Activated CD4-positive, alpha-beta T cell treated with anti-CD3 and anti-CD28 coated beads, Interleukin-10, Interleukin-2, amounts not matched to agents 100 ng/mL and 50 ng/mL, durations not matched to agents 16 hours and 8 hours (primary cell): Measurements from ENCODE around the gene EIF3I.
A peak's percentile ranks its signal among the peaks of the same experiment; 100 is the strongest.

Source experiments
- DNase-seq: peaks from one replicate; pipeline ENCODE4 v3.0.0-alpha.2; 2020

Gene EIF3I

GRCh38 chr1:32221980-32222755 lies at the start of gene EIF3I, which contains the start of gene TMEM234:
Gene EIF3I (plus strand): TSS chr1:32222407. CDS start chr1:32222442, 35 bp downstream.
Gene TMEM234 (minus strand): TSS chr1:32222353. CDS start chr1:32222322, 31 bp downstream.
- peak; percentile 94 for DNase-seq

GRCh38 chr1:32172621-32173245 lies 49.5 kb upstream of the EIF3I start:
- DNase-seq, result no peak

DNA sequence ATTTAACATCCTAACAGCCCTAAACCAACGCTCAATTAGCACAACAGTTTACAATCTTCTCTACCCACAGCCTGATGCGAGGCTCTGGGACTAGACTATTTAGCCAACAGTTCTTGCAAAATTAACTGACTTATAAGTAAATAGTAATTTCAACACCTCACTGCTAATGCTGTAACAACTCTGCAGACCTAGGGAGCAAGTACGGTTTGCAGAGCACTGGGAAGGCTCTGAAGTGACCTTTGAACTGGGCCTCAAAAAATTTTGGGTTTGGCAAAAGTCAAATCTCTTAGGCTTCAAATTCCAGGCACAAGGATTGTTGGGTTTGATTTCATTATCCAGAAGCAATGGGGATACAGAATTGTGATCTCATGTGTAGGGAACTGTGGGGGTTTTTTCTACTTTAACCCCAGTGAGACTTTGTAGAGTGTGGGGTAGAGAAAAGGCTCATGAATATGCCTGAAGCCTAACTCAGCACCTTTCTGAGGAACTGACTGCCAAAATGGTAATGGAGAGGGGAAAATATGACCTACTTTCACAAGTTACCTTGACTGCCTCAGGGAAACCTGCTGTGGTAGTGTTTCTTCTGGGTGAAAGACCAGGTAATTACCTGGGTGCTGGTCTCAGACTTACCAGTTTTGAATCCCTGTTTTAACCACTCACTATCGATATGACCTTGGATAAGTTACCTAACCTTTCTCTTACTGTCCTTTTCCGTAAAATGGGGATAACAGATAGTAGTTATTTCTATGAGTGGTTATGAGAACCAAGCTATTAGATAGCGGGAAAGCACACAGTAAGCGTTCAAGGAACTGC lies 43.6 kb upstream of the EIF3I start:
- no peak for DNase-seq

DNA sequence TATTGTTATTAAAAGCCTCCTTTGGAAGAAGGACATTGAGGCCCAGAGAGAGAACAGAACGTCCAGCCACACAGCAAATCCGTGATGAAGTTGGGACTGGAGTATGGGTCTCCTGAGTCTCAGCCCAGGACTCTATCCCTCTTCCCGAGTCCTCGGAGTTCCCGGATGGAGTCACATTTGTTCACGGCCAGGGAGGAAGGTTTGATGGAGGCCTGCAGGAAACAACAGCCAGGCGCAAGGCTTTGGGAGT lies 43.1 kb upstream of the EIF3I start:
- DNase-seq, result no peak

DNA sequence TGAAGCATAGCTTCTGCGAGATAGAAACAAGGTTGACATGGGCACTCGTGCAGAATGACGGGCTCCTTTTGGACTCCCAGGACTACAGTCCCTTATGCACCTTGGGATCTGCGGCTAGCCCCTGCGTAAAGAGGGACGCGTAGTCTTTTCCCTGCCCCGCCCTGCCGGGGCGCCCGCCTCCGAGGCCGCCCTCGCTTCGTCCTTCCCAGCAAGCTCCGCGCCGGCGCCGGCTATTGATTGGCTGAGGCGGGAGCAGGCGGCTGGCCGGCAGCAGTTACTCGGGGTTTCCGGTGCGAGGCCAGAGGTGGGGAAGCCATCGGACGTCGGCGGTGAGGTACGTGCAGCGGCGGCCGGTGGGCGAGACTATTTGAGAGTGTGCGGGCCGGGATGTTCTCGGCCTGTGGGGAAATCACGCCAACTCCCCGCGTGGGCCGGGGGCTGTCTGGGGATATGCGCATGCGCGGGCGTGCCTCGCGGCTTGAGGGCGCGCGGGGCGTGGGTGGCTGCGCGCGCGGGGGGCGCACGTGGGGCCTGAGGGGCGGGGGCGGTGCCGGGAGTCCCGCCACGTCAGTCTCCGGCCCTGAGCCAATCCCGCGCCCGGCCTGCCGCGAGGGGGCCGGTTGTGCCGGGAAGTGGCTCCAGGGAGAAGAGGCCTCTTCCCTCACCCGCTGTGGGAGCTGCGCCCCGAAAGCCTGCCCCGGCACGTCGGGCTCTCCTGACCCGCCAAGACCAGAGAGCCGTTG lies 42.6 kb upstream of the EIF3I start, which contains the start of gene TXLNA:
Gene TXLNA, plus strand, starts transcription at position 233 of the 743 bp plus-strand sequence. CDS start 671 bp downstream, outside the sequence.
- DNase-seq, result peak; percentile 96

DNA sequence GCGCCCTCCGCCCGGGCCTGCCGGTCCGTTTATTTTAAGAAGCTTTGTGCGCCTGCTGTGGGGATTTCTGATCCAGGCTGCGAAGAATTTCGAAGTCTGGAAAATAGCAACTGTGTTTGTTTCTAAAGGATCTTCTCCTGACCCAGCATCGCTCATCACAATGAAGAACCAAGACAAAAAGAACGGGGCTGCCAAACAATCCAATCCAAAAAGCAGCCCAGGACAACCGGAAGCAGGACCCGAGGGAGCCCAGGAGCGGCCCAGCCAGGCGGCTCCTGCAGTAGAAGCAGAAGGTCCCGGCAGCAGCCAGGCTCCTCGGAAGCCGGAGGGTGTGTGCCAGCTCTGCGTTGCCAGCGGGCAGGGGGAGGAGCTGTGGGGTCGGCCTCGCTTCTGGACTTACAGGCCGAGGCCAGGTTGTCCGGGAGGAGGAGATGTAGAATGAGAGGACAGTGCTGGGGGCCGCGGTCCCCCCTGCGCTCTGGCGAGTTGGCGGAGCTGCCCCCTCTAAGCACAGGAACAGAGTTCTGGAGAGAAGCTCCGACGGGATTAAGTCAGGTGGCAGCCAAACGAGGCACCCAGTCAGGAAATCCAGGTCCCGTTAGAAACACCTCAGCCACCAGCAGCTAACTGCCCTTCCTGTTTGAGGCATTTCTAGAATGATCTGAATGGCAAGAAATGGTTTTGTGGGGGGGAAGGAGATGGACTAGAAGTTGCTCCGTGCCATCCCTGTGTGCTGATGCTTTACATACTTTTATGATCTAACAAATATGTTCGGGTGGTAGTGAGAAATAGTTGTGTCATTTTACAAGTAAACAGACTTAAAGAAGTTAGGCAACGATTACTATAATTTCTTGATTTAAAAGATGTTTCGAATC lies 41.8 kb upstream of the EIF3I start:
- peak; percentile 76 for DNase-seq

- no peak for DNase-seq
These were observed 41.1 kb upstream of the EIF3I start for GRCh38 chr1:32181065-32181464.

- DNase-seq, result no peak
These were observed 40.6 kb upstream of the EIF3I start for GRCh38 chr1:32181563-32181962.

- no peak for DNase-seq
These were observed 40.1 kb upstream of the EIF3I start for GRCh38 chr1:32182060-32182459.

DNA sequence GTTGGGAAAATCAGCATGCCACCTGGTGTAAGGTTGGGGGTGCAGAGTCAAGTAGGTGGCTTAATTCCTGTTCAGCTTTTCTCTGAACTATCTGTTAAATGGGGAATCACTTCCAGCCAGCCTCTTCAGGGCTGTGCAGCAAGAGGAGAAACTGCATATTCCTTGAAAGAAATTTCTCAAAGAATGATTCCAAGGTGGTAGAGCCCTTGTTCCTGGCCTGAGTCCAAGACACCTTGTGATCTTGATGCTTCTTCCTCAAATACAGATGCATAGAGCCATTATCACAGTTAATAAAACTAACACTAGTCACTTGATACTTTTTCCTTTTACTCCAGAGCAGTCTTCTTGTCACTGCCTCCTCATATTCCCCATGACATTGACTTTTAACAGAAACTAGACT lies 37.6 kb upstream of the EIF3I start:
- no peak for DNase-seq

DNA sequence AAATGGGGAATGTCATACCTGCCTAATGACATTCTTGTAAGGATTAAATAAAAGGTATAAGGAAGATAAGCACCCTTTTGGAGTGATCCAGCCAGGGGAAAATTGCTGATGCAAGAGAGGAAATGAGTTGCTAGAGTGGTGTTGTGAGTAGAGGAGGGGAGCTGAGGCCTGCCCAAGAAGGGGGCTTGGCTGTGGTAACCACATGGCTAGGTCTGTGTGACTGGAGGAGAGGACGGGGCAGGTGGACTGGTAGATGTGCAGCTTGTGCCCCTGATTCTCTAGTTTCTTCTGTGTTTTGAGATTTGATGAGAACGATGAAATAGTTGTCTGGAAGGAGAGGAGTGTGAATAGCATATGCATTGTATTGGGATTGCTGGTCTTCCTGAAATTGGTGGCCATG lies 36.1 kb upstream of the EIF3I start:
- DNase-seq, result peak; percentile 34

GRCh38 chr1:32186491-32186890 lies 35.7 kb upstream of the EIF3I start:
- DNase-seq, result no peak

DNA sequence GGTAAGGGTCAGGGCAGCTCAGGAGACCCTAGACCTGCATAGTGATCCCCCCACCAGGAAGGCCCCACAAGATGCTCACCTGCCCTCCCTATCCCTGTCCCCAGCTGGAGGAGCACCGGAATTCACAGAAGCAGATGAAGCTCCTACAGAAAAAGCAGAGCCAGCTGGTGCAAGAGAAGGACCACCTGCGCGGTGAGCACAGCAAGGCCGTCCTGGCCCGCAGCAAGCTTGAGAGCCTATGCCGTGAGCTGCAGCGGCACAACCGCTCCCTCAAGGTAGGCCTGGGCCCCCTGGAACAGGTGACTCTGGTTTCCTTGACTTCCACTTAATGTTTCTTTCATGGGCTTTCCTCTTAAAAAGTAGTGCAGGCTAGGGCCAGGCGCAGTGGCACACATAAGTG lies 34.4 kb upstream of the EIF3I start:
- no peak for DNase-seq

- DNase-seq, result no peak
These were observed 29.8 kb upstream of the EIF3I start for GRCh38 chr1:32192220-32192948.

- DNase-seq, result no peak
These were observed 27.2 kb upstream of the EIF3I start for GRCh38 chr1:32194984-32195383.

DNA sequence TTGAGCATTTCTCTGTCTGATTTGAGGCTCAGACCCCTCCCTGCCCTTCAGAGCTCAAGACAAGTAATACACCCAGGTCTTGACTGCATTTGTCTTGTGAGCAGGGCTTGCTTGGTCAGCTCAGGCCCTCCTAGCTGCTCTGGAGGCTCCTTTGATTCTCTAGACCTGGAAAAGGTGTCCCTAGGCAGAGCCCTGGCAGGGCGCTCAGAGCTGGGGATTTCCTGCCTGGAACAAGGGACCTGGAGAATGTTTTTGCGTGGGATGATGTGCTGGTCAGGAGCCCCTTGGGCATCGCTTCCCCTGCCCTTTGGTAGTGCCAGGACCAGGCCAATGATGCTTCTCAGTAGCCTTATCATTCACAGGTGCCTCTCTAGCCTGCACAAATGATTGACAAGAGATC lies 26.7 kb upstream of the EIF3I start:
- no peak for DNase-seq

GRCh38 chr1:32195972-32196823 lies 26.0 kb upstream of the EIF3I start:
- peak; percentile 62 for DNase-seq

DNA sequence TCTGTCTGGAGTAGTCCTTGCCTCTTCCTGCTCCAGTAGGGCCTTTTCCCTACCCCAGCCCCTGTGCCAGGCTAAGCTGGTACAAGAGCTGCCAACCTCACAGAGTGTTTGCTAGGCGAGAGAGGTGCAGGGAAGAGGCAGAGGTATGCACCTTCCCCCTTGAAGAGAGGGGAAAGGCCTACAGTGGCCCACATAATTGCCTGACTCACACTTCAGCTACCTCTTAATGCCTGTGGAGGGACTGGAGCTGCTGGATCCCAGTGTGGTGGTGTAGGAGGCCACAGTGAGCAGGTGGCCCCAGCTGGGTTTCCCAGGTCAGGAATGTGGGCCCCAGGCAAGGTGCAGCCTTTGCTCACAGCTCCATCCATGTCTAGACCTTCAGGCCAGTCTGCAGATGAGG lies 25.1 kb upstream of the EIF3I start:
- no peak for DNase-seq

DNA sequence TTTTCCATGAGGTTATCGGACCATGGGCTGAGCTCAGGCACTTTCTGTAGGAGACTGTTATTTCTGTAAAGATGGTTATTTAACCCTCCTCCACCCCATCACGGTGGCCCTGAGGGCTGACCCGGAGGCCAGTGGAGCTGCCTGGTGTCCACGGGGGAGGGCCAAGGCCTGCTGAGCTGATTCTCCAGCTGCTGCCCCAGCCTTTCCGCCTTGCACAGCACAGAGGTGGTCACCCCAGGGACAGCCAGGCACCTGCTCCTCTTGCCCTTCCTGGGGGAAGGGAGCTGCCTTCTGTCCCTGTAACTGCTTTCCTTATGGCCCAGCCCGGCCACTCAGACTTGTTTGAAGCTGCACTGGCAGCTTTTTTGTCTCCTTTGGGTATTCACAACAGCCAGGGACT lies 24.4 kb upstream of the EIF3I start:
- no peak for DNase-seq
